H9 (cell line): Measurements from ENCODE around the gene NPIPB6. TPM values are rescaled to one million over a fixed set of nuclear protein-coding genes. Genes with fewer than 3 reads are reported as not detected.
A peak's percentile ranks its signal among the peaks of the same experiment; 100 is the strongest.

Source experiments
- DNase-seq: peaks from one replicate; pipeline ENCODE4 v3.0.0-alpha.2; 2017
- H2AFZ ChIP-seq: one replicate; pipeline ENCODE4 v1.6.1; 2013; ENCODE audit warnings: mild to moderate bottlenecking, low read length, control low read depth, moderate library complexity
- H2AK5ac ChIP-seq: 2 replicates; pipeline ENCODE4 v1.6.1; 2013; ENCODE audit warnings: low read length, control low read depth, mixed read lengths; ENCODE audit not compliant: insufficient read length
- H2BK120ac ChIP-seq: one replicate; pipeline ENCODE4 v1.6.1; 2013; ENCODE audit warnings: low read depth, mild to moderate bottlenecking, low read length, control low read depth, inconsistent platforms; ENCODE audit not compliant: poor library complexity, severe bottlenecking
- H2BK12ac ChIP-seq: 2 replicates; pipeline ENCODE4 v1.6.1; 2013; ENCODE audit warnings: low read length, control low read depth, mixed read lengths, low read depth; ENCODE audit not compliant: insufficient read length
- H2BK15ac ChIP-seq: 2 replicates; pipeline ENCODE4 v1.6.1; 2013; ENCODE audit warnings: low read depth, low read length, control low read depth
- H2BK20ac ChIP-seq: one replicate; pipeline ENCODE4 v1.6.1; 2013; ENCODE audit warnings: low read depth, mild to moderate bottlenecking, low read length, control low read depth, inconsistent platforms; ENCODE audit not compliant: poor library complexity, severe bottlenecking
- H2BK5ac ChIP-seq: 2 replicates; pipeline ENCODE4 v1.6.1; 2013; ENCODE audit warnings: low read length, control low read depth, mixed read lengths; ENCODE audit not compliant: insufficient read length
- H3K14ac ChIP-seq: 2 replicates; pipeline ENCODE4 v1.6.1; 2013; ENCODE audit warnings: low read length, control low read depth; ENCODE audit not compliant: insufficient read depth
- H3K18ac ChIP-seq: 2 replicates; pipeline ENCODE4 v1.6.1; 2013; ENCODE audit warnings: low read depth, mild to moderate bottlenecking, mixed read lengths, low read length, control low read depth; ENCODE audit not compliant: insufficient read length
- H3K23ac ChIP-seq: 2 replicates; pipeline ENCODE4 v1.6.1; 2013; ENCODE audit warnings: low read length, control low read depth, mixed read lengths, low read depth; ENCODE audit not compliant: insufficient read length
- H3K23me2 ChIP-seq: 2 replicates; pipeline ENCODE4 v1.6.1; 2013; ENCODE audit warnings: low read depth, mild to moderate bottlenecking, mixed read lengths, low read length, control low read depth; ENCODE audit not compliant: insufficient read length, poor library complexity, severe bottlenecking
- H3K27ac ChIP-seq: 2 replicates; pipeline ENCODE4 v1.5.1; 2013; ENCODE audit warnings: low read length, control low read depth, mixed read lengths, low read depth; ENCODE audit not compliant: insufficient read length
- H3K27me3 ChIP-seq: 2 replicates; pipeline ENCODE4 v1.6.1; 2013; ENCODE audit warnings: low read length, control low read depth, inconsistent platforms; ENCODE audit not compliant: insufficient read depth
- H3K4ac ChIP-seq: 2 replicates; pipeline ENCODE4 v1.6.1; 2013; ENCODE audit warnings: low read depth, mild to moderate bottlenecking, control low read depth, inconsistent platforms, low read length, moderate library complexity
- H3K4me1 ChIP-seq: 2 replicates; pipeline ENCODE4 v1.6.1; 2013; ENCODE audit warnings: low read length, control low read depth, inconsistent platforms; ENCODE audit not compliant: insufficient read depth
- H3K4me2 ChIP-seq: 2 replicates; pipeline ENCODE4 v1.6.1; 2013; ENCODE audit warnings: low read length, control low read depth, mixed read lengths; ENCODE audit not compliant: insufficient read length, insufficient read depth
- H3K56ac ChIP-seq: 2 replicates; pipeline ENCODE4 v1.6.1; 2013; ENCODE audit warnings: low read depth, mild to moderate bottlenecking, mixed read lengths, low read length, control low read depth; ENCODE audit not compliant: insufficient read length
- H3K79me1 ChIP-seq: 2 replicates; pipeline ENCODE4 v1.6.1; 2013; ENCODE audit warnings: low read depth, mild to moderate bottlenecking, moderate library complexity, low read length, control low read depth, inconsistent platforms; ENCODE audit not compliant: insufficient read depth, poor library complexity, severe bottlenecking
- H3K79me2 ChIP-seq: 2 replicates; pipeline ENCODE4 v1.6.1; 2013; ENCODE audit warnings: low read length, control low read depth, inconsistent platforms; ENCODE audit not compliant: insufficient read depth
- H3K9ac ChIP-seq: 2 replicates; pipeline ENCODE4 v1.6.1; 2013; ENCODE audit warnings: low read length, control low read depth, mixed read lengths; ENCODE audit not compliant: insufficient read length; ENCODE audit errors: extremely low read depth
- H3K9me3 ChIP-seq: one replicate; pipeline ENCODE4 v1.6.1; 2013; ENCODE audit warnings: low read depth, low read length, inconsistent platforms; ENCODE audit not compliant: control insufficient read depth
- H3T11ph ChIP-seq: one replicate; pipeline ENCODE4 v1.6.1; 2013; ENCODE audit warnings: mild to moderate bottlenecking, low read length, control low read depth, inconsistent platforms
- H4K20me1 ChIP-seq: one replicate; pipeline ENCODE4 v1.6.1; 2013; ENCODE audit not compliant: control insufficient read depth, insufficient read length, insufficient read depth
- H4K5ac ChIP-seq: 2 replicates; pipeline ENCODE4 v1.6.1; 2013; ENCODE audit warnings: low read depth, mild to moderate bottlenecking, mixed read lengths, low read length, control low read depth; ENCODE audit not compliant: insufficient read length
- H4K8ac ChIP-seq: replicated peaks from 2 replicates; pipeline ENCODE4 v1.6.1; 2013; ENCODE audit warnings: low read length, control low read depth, mixed read lengths, low read depth; ENCODE audit not compliant: insufficient read length
- H4K91ac ChIP-seq: 2 replicates; pipeline ENCODE4 v1.6.1; 2013; ENCODE audit warnings: low read depth, mild to moderate bottlenecking, moderate library complexity, mixed read lengths, low read length, control low read depth; ENCODE audit not compliant: insufficient read length
- H3K27ac Mint-ChIP-seq, 3 experiments: 2 replicates in 2 of 3; 3 replicates in 1 of 3; pipeline ENCODE4 v1.8.0; 2020 to 2021; ENCODE audit warnings: mixed read lengths in 3 of 3, mild to moderate bottlenecking in 1 of 3, moderate library complexity in 1 of 3
- H3K27me3 Mint-ChIP-seq: 2 replicates; pipeline ENCODE4 v1.8.0; 2021; ENCODE audit warnings: low read depth, mild to moderate bottlenecking, moderate library complexity, mixed read lengths
- H3K36me3 Mint-ChIP-seq, 3 experiments: 2 replicates in 2 of 3; 3 replicates in 1 of 3; pipeline ENCODE4 v1.8.0; 2020 to 2021; ENCODE audit warnings: low read depth in 3 of 3, mixed read lengths in 3 of 3; ENCODE audit not compliant: insufficient read depth in 1 of 3
- H3K4me1 Mint-ChIP-seq, 2 experiments: 2 replicates each; pipeline ENCODE4 v1.8.0; 2020; ENCODE audit warnings: mixed read lengths in 2 of 2
- H3K4me3 Mint-ChIP-seq, 2 experiments: 2 replicates in 1 of 2; 3 replicates in 1 of 2; pipeline ENCODE4 v1.8.0; 2020 to 2021; ENCODE audit warnings: mild to moderate bottlenecking in 2 of 2, mixed read lengths in 2 of 2, moderate library complexity in 1 of 2
- H3K9me3 Mint-ChIP-seq, 2 experiments: 2 replicates in 1 of 2; 3 replicates in 1 of 2; pipeline ENCODE4 v1.8.0; 2020; ENCODE audit warnings: mild to moderate bottlenecking in 2 of 2, mixed read lengths in 2 of 2, moderate library complexity in 1 of 2
- WGBS: extraction: QIAGEN DNeasy Blood & Tissue Kit; methylation state at CpG from one replicate; pipeline ENCODE4 v1.1.7; 2013; ENCODE audit warnings: missing lambda C conversion rate, low lambda C conversion rate, mixed read lengths; ENCODE audit not compliant: insufficient read length; ENCODE audit errors: extremely low coverage; 5-methylcytosine and 5-hydroxymethylcytosine counted together
- total RNA-seq: library from RNA; stranded (reverse); gene quantifications from 2 replicates; pipeline ENCODE4 v1.2.1, GENCODE V29; 2021
- TF ChIP-seq, protein P1 (sequence below): fragments of 200-600 bp; sonication (generic); conservative IDR thresholded peaks from 3 replicates; pipeline ENCODE4 v1.8.0; 2021; ENCODE audit warnings: antibody characterized with exemption, mild to moderate bottlenecking

NPIPB6 gene
- total RNA-seq, 1 experiment from 2014 or later, result 5.2 TPM

DNA sequence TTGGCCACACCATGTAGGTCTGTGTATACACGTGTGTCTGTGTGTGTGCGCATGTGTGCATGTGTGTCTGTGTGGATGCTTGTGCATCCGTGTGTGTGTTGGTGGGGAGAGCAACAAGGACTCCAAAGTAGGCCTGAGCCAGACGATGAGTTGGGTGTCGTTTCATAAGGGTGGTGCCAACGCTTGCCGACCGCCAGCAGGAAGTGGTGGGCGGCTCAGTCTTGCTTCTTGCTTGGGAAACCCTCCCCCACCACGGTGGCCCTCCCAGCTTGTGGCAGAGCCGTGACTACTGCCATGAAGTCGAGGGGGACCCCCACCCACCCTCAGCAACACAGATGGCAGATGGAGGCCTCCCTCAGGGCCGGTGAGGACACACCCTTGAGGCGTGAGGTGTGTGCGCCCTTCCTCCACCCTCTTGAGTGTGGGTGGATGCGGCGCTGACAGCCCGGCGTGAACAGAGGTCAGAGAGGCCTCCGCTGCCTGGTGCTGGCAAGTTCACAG is 53.4 kb downstream of the NPIPB6 start:
- no peak overlapping the region for H3K27ac ChIP-seq
- H3K23me2 ChIP-seq, result no peaks in the 10 kb centered on the region
- no peak overlapping the region for H2AK5ac ChIP-seq
- no peak overlapping the region for H2BK120ac ChIP-seq
- H4K91ac ChIP-seq, result no peak overlapping the region
- H2BK15ac ChIP-seq, result no peak overlapping the region
- Mint-ChIP-seq H3K4me3 (no peak overlapping the region), H3K27ac (peak overlapping the region in 1 of 3 experiments; percentile 78; a peak in 3 of 7 replicates), H3K4me1 (peaks cover 7 to 11% of the 10 kb centered on the region in 2 experiments), H3K27me3 (no peaks in the 10 kb centered on the region), H3K9me3 (peaks cover 0 to 5% of the 10 kb centered on the region in 2 experiments; a peak in 1 of 5 replicates), H3K36me3 (peaks cover 30 to 57% (median 33%) of the 10 kb centered on the region in 3 experiments)
- peaks cover 6% of the 10 kb centered on the region for H4K20me1 ChIP-seq
- DNase-seq, result no peak
- H3K4me1 ChIP-seq, result no peaks in the 10 kb centered on the region; the same call in 1 of the 2 replicates
- H2AFZ ChIP-seq, result no peak overlapping the region
- no peak overlapping the region for H3K18ac ChIP-seq
- no peaks in the 10 kb centered on the region for H3K27me3 ChIP-seq
- peak overlapping the region; percentile 32 for H2BK5ac ChIP-seq
- peak overlapping the region; percentile 20; the same call in 1 of the 2 replicates for H3K14ac ChIP-seq
- H3K56ac ChIP-seq, result no peak overlapping the region
- no peaks in the 10 kb centered on the region for H3K79me1 ChIP-seq
- no peak overlapping the region for H2BK12ac ChIP-seq
- H3K79me2 ChIP-seq, result peaks cover 4% of the 10 kb centered on the region; the same call in 1 of the 2 replicates
- no peak overlapping the region for H3T11ph ChIP-seq
- WGBS, result no CpG with 5 or more reads among the region's 20 CpGs
- no peak overlapping the region for H3K4me2 ChIP-seq
- no peak overlapping the region for H3K4ac ChIP-seq
- no peak overlapping the region for H4K5ac ChIP-seq
- H4K8ac ChIP-seq, result no peak overlapping the region
- TF ChIP-seq, protein P1, sequence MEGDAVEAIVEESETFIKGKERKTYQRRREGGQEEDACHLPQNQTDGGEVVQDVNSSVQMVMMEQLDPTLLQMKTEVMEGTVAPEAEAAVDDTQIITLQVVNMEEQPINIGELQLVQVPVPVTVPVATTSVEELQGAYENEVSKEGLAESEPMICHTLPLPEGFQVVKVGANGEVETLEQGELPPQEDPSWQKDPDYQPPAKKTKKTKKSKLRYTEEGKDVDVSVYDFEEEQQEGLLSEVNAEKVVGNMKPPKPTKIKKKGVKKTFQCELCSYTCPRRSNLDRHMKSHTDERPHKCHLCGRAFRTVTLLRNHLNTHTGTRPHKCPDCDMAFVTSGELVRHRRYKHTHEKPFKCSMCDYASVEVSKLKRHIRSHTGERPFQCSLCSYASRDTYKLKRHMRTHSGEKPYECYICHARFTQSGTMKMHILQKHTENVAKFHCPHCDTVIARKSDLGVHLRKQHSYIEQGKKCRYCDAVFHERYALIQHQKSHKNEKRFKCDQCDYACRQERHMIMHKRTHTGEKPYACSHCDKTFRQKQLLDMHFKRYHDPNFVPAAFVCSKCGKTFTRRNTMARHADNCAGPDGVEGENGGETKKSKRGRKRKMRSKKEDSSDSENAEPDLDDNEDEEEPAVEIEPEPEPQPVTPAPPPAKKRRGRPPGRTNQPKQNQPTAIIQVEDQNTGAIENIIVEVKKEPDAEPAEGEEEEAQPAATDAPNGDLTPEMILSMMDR, result no peak
- H3K9me3 ChIP-seq, result no peaks in the 10 kb centered on the region
- no peak overlapping the region for H3K23ac ChIP-seq
- no peak overlapping the region for H2BK20ac ChIP-seq
- no peak overlapping the region for H3K9ac ChIP-seq
